Psoas muscle (tissue), 8 donors: ENCODE results near the gene MTRFR. TPM values are rescaled to one million over a fixed set of nuclear protein-coding genes. Genes with fewer than 3 reads are reported as not detected.

ENCODE experiments used
- ATAC-seq, 4 donors: fragments of 200-7000 bp; cut with Tn5 transposase; one replicate each; pipeline ENCODE4 v1.9.1; 2020; ENCODE audit warnings: moderate library complexity in 3 of 4, mild to moderate bottlenecking in 2 of 4
- DNase-seq, 2 donors: peaks; one replicate each; pipeline ENCODE4 v3.0.0-alpha.2; 2020
- H3K27ac ChIP-seq: fragments of 200-600 bp; one replicate; pipeline ENCODE4 v1.8.0; 2022
- H3K27me3 ChIP-seq, 3 donors: fragments of 200-600 bp in 1 of 3; one replicate each; pipeline versions ENCODE4 v1.6.1 to v1.8.0; 2013 to 2022; ENCODE audit warnings: low read length in 2 of 3, mild to moderate bottlenecking in 2 of 3, moderate library complexity in 1 of 3; ENCODE audit not compliant: insufficient read depth in 3 of 3
- H3K36me3 ChIP-seq, 2 donors: fragments of 200-600 bp in 1 of 2; one replicate each; pipeline versions ENCODE4 v1.6.1 to v1.8.0; 2013 to 2022; ENCODE audit warnings: low read depth in 1 of 2, mild to moderate bottlenecking in 1 of 2, moderate library complexity in 1 of 2; ENCODE audit not compliant: insufficient read depth in 1 of 2
- H3K4me1 ChIP-seq: fragments of 200-600 bp; one replicate; pipeline ENCODE4 v1.8.0; 2022
- H3K4me3 ChIP-seq: fragments of 200-600 bp; one replicate; pipeline ENCODE4 v1.8.0; 2022; ENCODE audit warnings: mild to moderate bottlenecking
- H3K9me3 ChIP-seq: fragments of 200-600 bp; one replicate; pipeline ENCODE4 v1.8.0; 2022
- WGBS, 3 donors: extraction: QIAGEN DNeasy Blood & Tissue Kit; methylation state at CpG; one replicate each; pipeline versions ENCODE4 v1.1.6 to v1.1.7; 2013; 5-methylcytosine and 5-hydroxymethylcytosine counted together
- intact Hi-C, 2 donors: fragments of 100-400 bp; cut with DNase I; formaldehyde crosslinking; loops; one replicate each; pipeline versions ENCODE4 v1.11.0 to v1.14.2; 2022
- polyA plus RNA-seq, 3 donors: library from polyadenylated mRNA; stranded (reverse); fragments of 200-250 nt; gene quantifications; one replicate each; pipeline ENCODE4 v1.2.3, GENCODE V29; 2013
- total RNA-seq, 4 donors: library from RNA; stranded (reverse); fragmentation: NEBNext Ultra II Directional in 2 of 4; extraction: Animal tissue kit (Norgen Biotek cat#: 25700) in 2 of 4; gene quantifications; one replicate each; pipeline versions ENCODE4 v1.2.1 to v1.2.4, GENCODE V29; 2021 to 2023
- TF ChIP-seq, protein P1 (sequence below): fragments of 200-600 bp; IDR thresholded peaks from one replicate; pipeline ENCODE4 v1.8.0; 2022; ENCODE audit warnings: antibody characterized with exemption
- donor health status: healthy with polysubstance abuse.
- donor health status: DM: no; HTN: no; CAD: no; lungs with moderate emphysema.
- donor health status: Bipolar disorder and iron deficiency.
- donor health status: healthy.
- donor health status: DM: yes; HTN: yes; CAD: no.
- donor health status: DM: no; HTN: no; CAD: no.
- donor health status: DM: no; HTN: no; CAD: no.
- donor health status: DM: yes; HTN: yes; CAD: no.

The MTRFR gene
- total and polyA plus RNA-seq, 7 donors: 6.4 to 10.9 (median 8.3) TPM

DNA sequence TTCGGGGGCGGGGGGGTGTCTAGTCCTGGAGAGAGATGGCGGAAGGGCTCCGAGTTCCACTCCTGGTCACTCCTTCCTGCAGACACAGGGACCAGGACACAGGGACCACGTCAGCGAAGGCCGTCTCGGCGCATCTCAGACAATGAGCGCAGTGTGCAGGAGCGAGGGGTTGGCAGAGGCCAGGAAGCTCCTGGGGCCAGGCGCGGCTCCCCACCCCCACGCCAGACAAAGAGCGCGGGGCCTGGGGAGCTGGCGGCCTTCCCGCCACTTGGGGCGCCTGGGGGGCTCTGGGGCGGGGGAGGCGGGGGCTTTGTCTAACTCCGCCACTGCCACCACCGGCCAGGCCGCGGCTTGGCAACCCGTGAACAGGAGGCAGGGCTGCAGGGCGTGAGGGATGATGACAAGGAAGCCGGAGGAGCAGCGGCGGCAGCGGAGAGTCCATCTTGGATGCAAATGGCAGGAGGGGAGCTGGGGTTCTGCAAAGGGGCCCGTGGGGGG, 36.2 kb downstream of the MTRFR start:
- Histone ChIP-seq H3K36me3 (peaks cover 0 to 21% of the 10 kb centered on the region in 2 donors), H3K4me1 (peaks cover 27% of the 10 kb centered on the region), H3K27me3 (no peaks in the 10 kb centered on the region), H3K4me3 (peak overlapping the region; percentile 62), H3K9me3 (no peaks in the 10 kb centered on the region), H3K27ac (peak overlapping the region; percentile 44)
- 18 to 31% (median 22%) methylated on average over 25 to 32 of the region's 32 CpGs for WGBS, 3 donors
- TF ChIP-seq, protein P1, sequence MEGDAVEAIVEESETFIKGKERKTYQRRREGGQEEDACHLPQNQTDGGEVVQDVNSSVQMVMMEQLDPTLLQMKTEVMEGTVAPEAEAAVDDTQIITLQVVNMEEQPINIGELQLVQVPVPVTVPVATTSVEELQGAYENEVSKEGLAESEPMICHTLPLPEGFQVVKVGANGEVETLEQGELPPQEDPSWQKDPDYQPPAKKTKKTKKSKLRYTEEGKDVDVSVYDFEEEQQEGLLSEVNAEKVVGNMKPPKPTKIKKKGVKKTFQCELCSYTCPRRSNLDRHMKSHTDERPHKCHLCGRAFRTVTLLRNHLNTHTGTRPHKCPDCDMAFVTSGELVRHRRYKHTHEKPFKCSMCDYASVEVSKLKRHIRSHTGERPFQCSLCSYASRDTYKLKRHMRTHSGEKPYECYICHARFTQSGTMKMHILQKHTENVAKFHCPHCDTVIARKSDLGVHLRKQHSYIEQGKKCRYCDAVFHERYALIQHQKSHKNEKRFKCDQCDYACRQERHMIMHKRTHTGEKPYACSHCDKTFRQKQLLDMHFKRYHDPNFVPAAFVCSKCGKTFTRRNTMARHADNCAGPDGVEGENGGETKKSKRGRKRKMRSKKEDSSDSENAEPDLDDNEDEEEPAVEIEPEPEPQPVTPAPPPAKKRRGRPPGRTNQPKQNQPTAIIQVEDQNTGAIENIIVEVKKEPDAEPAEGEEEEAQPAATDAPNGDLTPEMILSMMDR: no peak
- ATAC-seq: peak; percentile 17 to 35 (median 26)
- DNase-seq: peak; percentile 67 to 80
- intact Hi-C loops: loop anchor here in 1 of 2 donors (5.0 kb wide), 1 partner anchor 313 kb away; the partner anchor contains the start of gene TMED2

DNA sequence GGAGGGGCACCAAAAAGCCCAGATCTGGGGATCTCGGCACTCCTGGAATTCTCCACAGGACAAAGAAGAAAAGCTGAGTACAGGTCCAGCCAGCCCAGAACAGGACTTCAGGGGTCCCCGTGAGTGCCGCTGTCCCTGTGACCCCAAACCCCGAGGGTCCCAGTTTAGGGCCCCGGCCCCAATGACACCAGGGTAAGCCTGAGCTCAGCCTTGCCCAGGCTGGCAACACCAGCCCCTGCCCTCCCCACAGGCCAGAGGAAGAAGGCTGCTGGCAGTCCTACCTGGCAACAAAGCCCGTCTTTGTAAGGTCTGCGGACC, 36.6 kb downstream of the MTRFR start:
- Histone ChIP-seq H3K27ac (peak overlapping the region; percentile 44), H3K9me3 (no peaks in the 10 kb centered on the region), H3K4me3 (peak overlapping the region; percentile 62), H3K27me3 (no peaks in the 10 kb centered on the region), H3K36me3 (peaks cover 0 to 17% of the 10 kb centered on the region in 2 donors), H3K4me1 (peaks cover 27% of the 10 kb centered on the region)
- intact Hi-C loops: loop anchor here in 1 of 2 donors (2.0 to 5.0 kb wide), 2 partner anchors 312 to 331 kb away; partner anchors contain the start of gene TMED2
- ATAC-seq (no peak), DNase-seq (no peak)
- TF ChIP-seq, protein P1: no peak
- 7 to 13% (median 12%) methylated on average over 7 of the region's 7 CpGs for WGBS, 3 donors

DNA sequence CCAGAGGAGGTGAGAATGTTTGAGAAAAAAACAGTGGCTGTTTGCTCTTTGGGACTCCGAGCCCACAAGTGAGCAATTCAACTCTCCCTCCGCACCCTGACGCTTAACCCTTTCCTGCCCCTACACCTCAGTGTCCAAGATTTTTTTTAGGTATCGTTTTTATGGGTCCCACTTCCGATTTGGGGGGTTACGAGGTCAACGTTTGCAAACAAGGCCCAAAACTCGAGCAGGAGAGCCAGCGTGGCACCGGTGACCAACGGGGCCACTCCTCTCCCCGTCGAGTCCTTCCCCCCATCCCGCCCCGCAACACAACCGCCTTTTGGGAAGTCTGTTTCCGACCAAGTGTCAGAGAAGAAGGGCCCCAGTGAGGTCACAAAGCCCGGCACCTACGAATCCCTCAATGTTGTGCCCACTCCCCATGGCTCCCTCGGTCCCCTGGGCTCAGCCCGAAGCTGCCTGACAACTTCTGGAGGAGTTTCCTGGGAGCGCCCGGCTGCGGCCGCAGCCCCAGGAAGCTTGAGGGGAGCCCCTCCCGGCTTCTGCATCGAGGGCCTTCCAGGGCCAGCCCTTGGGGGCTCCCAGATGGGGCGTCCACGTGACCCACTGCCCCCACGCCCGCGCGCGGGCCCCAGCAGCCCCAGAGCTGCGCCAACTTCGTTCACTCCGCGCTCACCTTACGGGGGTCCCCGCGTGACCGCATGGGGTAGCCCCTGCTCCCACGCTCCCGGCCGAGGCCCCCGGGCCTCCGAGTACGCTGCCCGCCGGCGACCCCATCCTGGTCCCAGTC, 37.2 kb downstream of the MTRFR start:
- Histone ChIP-seq H3K4me3 (peak overlapping the region; percentile 62), H3K27me3 (no peaks in the 10 kb centered on the region), H3K27ac (peak overlapping the region; percentile 44), H3K9me3 (no peaks in the 10 kb centered on the region), H3K36me3 (peaks cover 0 to 12% of the 10 kb centered on the region in 2 donors), H3K4me1 (peaks cover 27% of the 10 kb centered on the region)
- ATAC-seq: peak in 1 of 4 donors; percentile 14
- peak; percentile 33 to 59 for DNase-seq
- intact Hi-C loops: loop anchor here in 1 of 2 donors (2.0 kb wide), 1 partner anchor 330 kb away; no protein-coding TSS in a partner anchor
- 1 to 4% (median 2%) methylated on average over 42 to 51 of the region's 51 CpGs for WGBS, 3 donors
- TF ChIP-seq, protein P1: no peak

DNA sequence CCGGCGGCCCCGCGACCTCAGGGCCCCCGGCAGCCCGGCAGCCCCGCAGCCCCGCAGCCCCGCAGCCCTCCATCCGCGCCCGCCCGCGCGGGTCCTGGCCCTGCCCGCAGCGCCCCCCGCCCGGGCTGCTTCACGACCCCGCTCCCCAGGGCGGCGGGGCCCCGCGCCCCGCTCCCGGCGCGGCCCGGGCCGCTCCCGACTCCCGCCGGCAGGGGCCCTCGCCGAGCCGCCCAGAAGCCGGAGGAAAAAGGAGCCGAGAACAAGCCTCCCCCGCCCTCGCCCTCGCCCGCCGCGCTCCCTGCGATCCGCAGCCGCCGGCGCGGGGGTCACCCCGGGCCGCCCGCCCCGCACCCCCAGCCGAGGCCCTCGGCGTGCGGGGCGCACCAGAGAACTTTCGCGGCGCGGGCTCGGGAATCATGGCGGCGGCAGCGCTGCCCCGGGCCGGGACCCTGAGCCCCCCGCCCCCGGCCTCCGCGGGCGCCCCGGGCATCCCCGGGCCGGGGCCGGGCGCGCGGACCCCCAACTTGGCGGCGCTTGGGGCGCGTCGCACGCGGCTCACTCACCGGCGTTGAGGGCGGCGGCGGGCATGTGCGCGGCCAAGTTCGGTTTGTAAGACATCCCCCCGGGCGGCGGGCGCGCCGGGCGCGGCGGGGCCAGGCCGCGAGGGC, 37.9 kb downstream of the MTRFR start:
- peak overlapping the region; percentile 62 for H3K4me3 ChIP-seq
- no peaks in the 10 kb centered on the region for H3K9me3 ChIP-seq
- peak; percentile 63 to 84 (median 79) for ATAC-seq
- intact Hi-C loops: loop anchor here in 1 of 2 donors (2.0 kb wide), 1 partner anchor 330 kb away; no protein-coding TSS in a partner anchor
- TF ChIP-seq, protein P1: peak; percentile 73
- peaks cover 27% of the 10 kb centered on the region for H3K4me1 ChIP-seq
- no peaks in the 10 kb centered on the region for H3K27me3 ChIP-seq
- peak; percentile 82 to 89 for DNase-seq
- peaks cover 0 to 9% of the 10 kb centered on the region in 2 donors for H3K36me3 ChIP-seq
- H3K27ac ChIP-seq: peak overlapping the region; percentile 69
- 0 to 1% (median 1%) methylated on average over 57 to 108 of the region's 108 CpGs for WGBS, 3 donors
